GM12875 (cell line): ENCODE measurements around the gene THOC7.

Source experiments
- H3K4me3 ChIP-seq: one replicate; pipeline ENCODE4 v1.5.1; 2011; ENCODE audit warnings: low read depth, low read length, control low read depth
- CTCF ChIP-seq: IDR thresholded peaks from 2 replicates; pipeline ENCODE4 v1.5.1; 2011; ENCODE audit warnings: low read depth, mild to moderate bottlenecking, control low read depth, inconsistent platforms, low read length, moderate library complexity, borderline replicate concordance; ENCODE audit not compliant: insufficient read depth

The THOC7 gene

GRCh38 chr3:63860776-63861175 is 2.8 kb downstream of the THOC7 start:
- TF ChIP-seq CTCF: no peak
- H3K4me3 ChIP-seq: no peak overlapping the region

GRCh38 chr3:63857311-63857710 is 6.3 kb downstream of the THOC7 start:
- TF ChIP-seq CTCF: no peak
- H3K4me3 ChIP-seq: no peak overlapping the region

- TF ChIP-seq CTCF: no peak
Measured at GRCh38 chr3:63855333-63855940, 8.2 kb downstream of the THOC7 start.

GRCh38 chr3:63853106-63853505 is 10.5 kb downstream of the THOC7 start:
- TF ChIP-seq CTCF: no peak
- H3K4me3 ChIP-seq: no peak overlapping the region

More at GRCh38 chr3:63855333-63855940, 8.2 kb downstream of the THOC7 start:
- H3K4me3 ChIP-seq: no peak overlapping the region

GRCh38 chr3:63851287-63851686 is 12.3 kb downstream of the THOC7 start:
- no peak overlapping the region for H3K4me3 ChIP-seq
- TF ChIP-seq CTCF: no peak

- no peak for TF ChIP-seq CTCF
- no peak overlapping the region for H3K4me3 ChIP-seq
Measured at GRCh38 chr3:63849175-63849574, 14.4 kb downstream of the THOC7 start.

GRCh38 chr3:63847718-63848450 is 15.7 kb downstream of the THOC7 start:
- no peak overlapping the region for H3K4me3 ChIP-seq
- TF ChIP-seq CTCF: no peak
